ENCODE data around the gene RNF186. TPM values are rescaled to one million over a fixed set of nuclear protein-coding genes. Genes with fewer than 3 reads are reported as not detected.

Gene RNF186
- total RNA-seq, 1 donor from 2014 or later, result not detected

DNA sequence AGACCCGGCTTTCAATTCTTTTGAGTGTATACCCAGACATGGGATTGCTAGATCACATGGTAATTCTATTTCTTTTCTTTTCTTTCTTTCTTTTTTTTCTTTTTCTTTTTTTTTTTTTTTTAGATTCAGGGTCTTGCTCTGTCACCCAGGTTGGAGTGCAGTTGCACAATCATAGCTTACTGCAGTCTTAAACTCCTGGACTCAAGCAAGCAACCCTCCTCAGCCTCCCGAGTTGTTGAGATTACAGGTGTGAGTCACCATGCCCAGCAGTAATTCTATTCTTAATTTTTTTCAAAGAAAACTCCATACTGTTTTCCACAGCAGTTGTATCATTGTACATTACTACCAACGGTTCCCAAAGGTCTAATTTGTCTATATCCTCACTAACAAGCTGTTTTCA is 13.5 kb upstream of the RNF186 start:
- Histone ChIP-seq H3K27ac (no peak overlapping the region), H3K27me3 (no peaks in the 10 kb centered on the region), H3K36me3 (no peaks in the 10 kb centered on the region), H3K4me3 (no peak overlapping the region), H3K4me1 (no peaks in the 10 kb centered on the region), H3K9me3 (no peaks in the 10 kb centered on the region)
- no peak for DNase-seq (ENCODE audit: extremely low spot score in 2 of 2)
- intact Hi-C loops (cut with DNase I), result no loop called here
- TF ChIP-seq POLR2AphosphoS5 (IDR thresholded peaks at IDR 0.05; ENCODE audit: insufficient read depth in 1 of 2, low read depth in 1 of 2), result no peak
- TF ChIP-seq POLR2A (IDR thresholded peaks at IDR 0.05), result no peak
- TF ChIP-seq, protein P1, sequence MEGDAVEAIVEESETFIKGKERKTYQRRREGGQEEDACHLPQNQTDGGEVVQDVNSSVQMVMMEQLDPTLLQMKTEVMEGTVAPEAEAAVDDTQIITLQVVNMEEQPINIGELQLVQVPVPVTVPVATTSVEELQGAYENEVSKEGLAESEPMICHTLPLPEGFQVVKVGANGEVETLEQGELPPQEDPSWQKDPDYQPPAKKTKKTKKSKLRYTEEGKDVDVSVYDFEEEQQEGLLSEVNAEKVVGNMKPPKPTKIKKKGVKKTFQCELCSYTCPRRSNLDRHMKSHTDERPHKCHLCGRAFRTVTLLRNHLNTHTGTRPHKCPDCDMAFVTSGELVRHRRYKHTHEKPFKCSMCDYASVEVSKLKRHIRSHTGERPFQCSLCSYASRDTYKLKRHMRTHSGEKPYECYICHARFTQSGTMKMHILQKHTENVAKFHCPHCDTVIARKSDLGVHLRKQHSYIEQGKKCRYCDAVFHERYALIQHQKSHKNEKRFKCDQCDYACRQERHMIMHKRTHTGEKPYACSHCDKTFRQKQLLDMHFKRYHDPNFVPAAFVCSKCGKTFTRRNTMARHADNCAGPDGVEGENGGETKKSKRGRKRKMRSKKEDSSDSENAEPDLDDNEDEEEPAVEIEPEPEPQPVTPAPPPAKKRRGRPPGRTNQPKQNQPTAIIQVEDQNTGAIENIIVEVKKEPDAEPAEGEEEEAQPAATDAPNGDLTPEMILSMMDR (IDR thresholded peaks at IDR 0.05), result no peak

DNA sequence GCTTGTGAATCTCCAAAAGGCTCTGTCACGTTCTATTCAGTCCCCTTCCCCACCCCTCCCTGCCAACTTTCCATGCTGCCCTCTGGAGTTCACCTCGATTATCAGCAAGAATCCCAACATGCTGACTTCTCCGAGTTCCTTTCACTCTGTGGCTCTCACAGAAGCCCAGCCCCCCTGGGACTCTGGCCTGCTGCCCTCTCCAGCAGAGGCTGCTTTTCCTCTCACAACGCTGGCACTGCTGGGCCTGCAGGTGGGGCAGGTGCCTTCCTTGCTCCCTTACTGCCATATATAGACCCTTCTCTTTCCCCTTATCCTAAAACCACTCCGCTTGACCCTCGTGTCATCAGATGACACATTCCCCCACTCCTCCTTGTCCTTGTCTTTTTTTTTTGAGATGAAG is 10.2 kb upstream of the RNF186 start:
- TF ChIP-seq POLR2AphosphoS5 (IDR thresholded peaks at IDR 0.05; ENCODE audit: insufficient read depth in 1 of 2, low read depth in 1 of 2) (no peak), POLR2A (IDR thresholded peaks at IDR 0.05) (no peak)
- TF ChIP-seq, protein P1 (IDR thresholded peaks at IDR 0.05), result no peak
- intact Hi-C loops (cut with DNase I), result no loop called here
- no peak overlapping the region for H3K4me3 ChIP-seq
- no peaks in the 10 kb centered on the region for H3K9me3 ChIP-seq
- DNase-seq (ENCODE audit: extremely low spot score in 2 of 2), result no peak
- no peaks in the 10 kb centered on the region for H3K27me3 ChIP-seq
- H3K36me3 ChIP-seq, result no peaks in the 10 kb centered on the region
- no peaks in the 10 kb centered on the region for H3K4me1 ChIP-seq
- no peak overlapping the region for H3K27ac ChIP-seq

- Histone ChIP-seq H3K36me3 (no peaks in the 10 kb centered on the region), H3K27ac (no peak overlapping the region), H3K9me3 (no peaks in the 10 kb centered on the region), H3K4me3 (no peak overlapping the region), H3K4me1 (no peaks in the 10 kb centered on the region), H3K27me3 (no peaks in the 10 kb centered on the region)
- no peak for DNase-seq (ENCODE audit: extremely low spot score in 2 of 2)
- intact Hi-C loops (cut with DNase I), result no loop called here
- TF ChIP-seq, protein P1 (IDR thresholded peaks at IDR 0.05), result no peak
- TF ChIP-seq POLR2AphosphoS5 (IDR thresholded peaks at IDR 0.05; ENCODE audit: insufficient read depth in 1 of 2, low read depth in 1 of 2), result no peak
- TF ChIP-seq POLR2A (IDR thresholded peaks at IDR 0.05), result no peak
Measured at GRCh38 chr1:19824541-19824940, 9.5 kb upstream of the RNF186 start.

DNA sequence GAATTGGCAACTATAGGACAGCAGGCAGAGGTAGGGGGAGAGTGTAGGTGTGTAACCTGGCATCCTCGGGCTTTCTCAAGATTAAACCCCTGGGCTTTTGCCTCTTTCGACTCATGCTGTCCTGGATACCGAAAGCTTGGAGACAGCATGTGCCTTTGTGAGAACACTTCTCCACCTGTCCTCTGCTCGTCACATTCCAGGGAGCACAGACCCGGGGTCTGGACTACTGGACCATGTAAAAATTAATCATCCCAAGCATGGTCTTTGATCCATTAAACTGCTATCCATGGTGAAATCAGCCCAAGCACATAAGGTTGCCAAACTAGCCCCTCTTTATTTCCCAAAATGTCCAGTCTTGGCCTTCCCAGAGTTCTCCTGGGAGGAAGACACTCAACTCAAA is 9.0 kb upstream of the RNF186 start:
- Histone ChIP-seq H3K9me3 (no peaks in the 10 kb centered on the region), H3K27me3 (no peaks in the 10 kb centered on the region), H3K27ac (no peak overlapping the region), H3K4me3 (no peak overlapping the region), H3K4me1 (no peaks in the 10 kb centered on the region), H3K36me3 (no peaks in the 10 kb centered on the region)
- intact Hi-C loops (cut with DNase I), result no loop called here
- DNase-seq (ENCODE audit: extremely low spot score in 2 of 2), result no peak
- TF ChIP-seq, protein P1 (IDR thresholded peaks at IDR 0.05), result no peak
- TF ChIP-seq POLR2A (IDR thresholded peaks at IDR 0.05), result no peak
- no peak for TF ChIP-seq POLR2AphosphoS5 (IDR thresholded peaks at IDR 0.05; ENCODE audit: insufficient read depth in 1 of 2, low read depth in 1 of 2)

DNA sequence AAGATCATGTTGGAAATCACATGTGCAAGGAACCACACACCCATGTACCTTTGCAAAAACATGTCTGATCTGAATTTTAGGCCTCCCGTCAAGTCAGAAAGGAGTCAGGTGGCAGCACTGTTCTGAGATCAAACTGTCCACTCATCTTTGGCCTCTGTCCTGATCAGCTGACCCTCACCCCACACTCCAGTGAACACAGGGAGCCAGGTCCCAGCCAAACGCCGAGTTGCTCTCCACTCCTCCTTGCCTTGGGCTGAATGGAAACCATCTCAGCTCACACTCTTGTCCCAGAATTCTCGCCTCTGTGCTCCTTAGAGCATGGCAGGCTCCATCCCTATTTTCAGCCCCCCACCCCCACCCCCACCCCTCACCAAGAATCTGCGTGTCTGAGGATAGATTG is 4.6 kb upstream of the RNF186 start:
- TF ChIP-seq, protein P1 (IDR thresholded peaks at IDR 0.05), result no peak
- TF ChIP-seq POLR2A (IDR thresholded peaks at IDR 0.05), result no peak
- no peak for DNase-seq (ENCODE audit: extremely low spot score in 2 of 2)
- no peaks in the 10 kb centered on the region for H3K27me3 ChIP-seq
- intact Hi-C loops (cut with DNase I), result no loop called here
- no peak overlapping the region for H3K27ac ChIP-seq
- no peaks in the 10 kb centered on the region for H3K4me1 ChIP-seq
- no peaks in the 10 kb centered on the region for H3K36me3 ChIP-seq
- no peaks in the 10 kb centered on the region for H3K9me3 ChIP-seq
- H3K4me3 ChIP-seq, result no peak overlapping the region

Data from vagina (tissue), 2 donors.